GM19035 (cell line): ENCODE data around the gene GNG4.
"Not testable (repeated sequence)": the region's sequence is repeated elsewhere in the genome, so short reads cannot be mapped to it uniquely, and the experiment has no call there.

ENCODE experiments used
- ATAC-seq: cut with Tn5 transposase; IDR thresholded peaks from one replicate; pipeline ENCODE4 v1.9.1; 2021; ENCODE audit not compliant: unreplicated experiment

GNG4 gene

DNA sequence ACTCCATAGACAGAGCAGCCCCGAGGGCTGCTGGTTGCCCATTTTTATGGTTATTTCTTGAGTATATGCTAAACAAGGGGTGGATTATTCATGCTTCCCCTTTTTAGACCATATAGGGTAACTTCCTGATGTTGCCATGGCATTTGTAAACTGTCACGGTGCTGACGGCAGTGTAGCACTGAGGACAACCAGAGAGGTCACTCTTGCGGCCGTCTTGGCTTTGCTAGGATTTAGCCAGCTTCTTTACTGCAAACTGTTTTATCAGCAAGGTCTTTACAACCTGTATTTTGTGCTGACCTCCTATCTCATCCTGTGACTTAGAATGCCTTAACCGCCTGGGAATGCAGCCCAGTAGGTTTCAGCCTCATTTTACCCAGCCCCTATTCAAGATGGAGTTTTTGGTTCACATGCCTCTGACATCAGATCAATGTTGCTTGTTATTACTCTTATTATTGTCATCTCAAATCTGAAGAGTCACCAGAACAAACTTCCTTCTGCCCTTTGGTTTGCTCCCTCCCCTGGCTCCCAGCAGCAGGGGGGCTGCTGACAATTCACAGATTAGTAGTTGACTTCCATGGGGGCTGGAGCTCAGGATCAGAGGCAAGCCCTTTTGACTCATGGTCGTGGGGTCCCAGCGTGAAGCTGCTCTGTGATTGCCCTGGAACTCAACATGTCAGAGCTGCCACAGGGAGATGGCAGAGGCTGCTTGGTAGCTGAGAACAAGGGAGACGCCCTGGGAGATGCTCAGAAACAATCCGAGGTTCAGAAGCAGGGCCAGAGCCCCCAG, 103.0 kb downstream of the GNG4 start:
- not testable (repeated sequence) for ATAC-seq

DNA sequence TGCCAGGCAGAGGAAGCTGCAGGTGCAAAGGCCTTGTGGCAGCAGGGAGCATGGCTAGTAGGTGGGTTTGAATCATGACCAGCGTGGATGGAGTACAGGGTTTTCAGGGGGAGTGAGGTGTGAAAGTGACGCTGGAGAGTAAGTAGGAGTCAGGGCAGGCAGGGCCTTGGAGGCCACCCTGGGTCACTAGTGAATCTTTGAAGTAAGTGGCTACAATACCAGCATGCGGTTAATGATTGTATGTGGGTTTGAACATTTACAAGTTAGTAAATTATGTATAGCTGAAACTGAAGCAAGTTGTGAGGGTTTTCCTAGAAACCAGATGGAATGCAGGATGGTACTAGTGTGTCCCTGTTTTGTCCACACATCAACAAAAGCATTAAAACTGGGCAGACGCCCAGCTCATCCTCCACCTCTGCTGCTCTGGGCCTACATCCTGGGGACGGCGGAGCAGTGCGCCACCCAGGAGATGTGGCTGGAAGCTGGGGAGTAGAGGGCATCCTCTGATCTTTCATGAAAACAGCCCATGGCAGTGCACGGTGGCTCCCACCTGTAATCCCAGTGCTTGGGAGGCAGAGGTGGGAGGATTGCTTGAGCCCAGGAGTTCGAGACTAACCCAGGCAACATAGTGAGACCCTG, 104.2 kb downstream of the GNG4 start:
- no peak for ATAC-seq

DNA sequence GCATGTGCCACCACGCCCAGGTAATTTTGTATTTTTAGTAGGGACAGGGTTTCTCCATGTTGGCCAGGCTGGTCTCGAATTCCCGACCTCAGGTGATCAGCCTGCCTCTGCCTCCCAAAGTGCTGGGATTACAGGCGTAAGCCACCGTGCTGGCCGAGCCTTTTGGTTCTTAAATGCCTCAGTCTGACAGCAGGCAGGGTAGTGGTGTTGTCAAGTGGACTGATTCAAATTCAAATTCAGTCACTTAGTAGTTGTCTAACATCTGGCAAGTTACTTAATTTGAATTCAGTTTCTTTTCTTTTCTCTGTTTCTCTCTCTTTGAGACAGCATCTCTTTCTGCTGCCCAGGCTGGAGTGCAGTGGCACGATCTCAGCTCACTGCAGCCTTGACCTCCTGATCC, 106.7 kb downstream of the GNG4 start:
- ATAC-seq, result not testable (repeated sequence)

DNA sequence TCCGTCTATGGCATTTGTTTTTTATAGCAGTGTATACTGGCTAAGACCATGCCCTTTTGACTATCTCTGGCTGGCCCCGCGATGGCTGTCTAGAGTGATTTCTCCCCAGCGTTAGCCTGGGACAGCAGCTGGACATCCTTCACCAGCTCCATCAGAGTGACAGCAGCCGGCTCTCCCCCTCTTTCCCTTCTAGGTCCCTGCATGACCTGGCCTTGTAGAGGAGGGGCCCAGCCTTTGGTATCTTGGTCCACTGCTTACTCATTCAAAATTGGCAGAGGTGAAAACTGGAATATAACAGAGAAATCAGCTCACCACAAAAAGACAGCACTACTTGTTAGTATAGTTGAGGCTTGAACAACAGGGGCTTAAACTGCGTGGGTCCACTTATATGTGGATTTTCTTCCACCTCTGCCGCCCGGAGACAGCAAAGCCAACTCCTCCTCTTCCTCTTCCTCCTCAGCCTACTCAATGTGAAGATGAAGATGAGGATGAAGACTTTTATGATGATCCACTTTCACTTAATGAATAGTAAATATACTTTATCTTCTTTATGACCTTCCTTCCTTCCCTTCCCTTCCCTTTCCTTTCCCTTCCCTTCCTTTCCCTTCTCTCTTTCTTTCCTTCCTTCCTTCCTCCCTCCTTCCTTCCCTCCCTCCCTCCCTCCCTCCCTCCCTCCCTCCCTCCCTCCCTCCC, 116.0 kb downstream of the GNG4 start:
- ATAC-seq, result no peak

DNA sequence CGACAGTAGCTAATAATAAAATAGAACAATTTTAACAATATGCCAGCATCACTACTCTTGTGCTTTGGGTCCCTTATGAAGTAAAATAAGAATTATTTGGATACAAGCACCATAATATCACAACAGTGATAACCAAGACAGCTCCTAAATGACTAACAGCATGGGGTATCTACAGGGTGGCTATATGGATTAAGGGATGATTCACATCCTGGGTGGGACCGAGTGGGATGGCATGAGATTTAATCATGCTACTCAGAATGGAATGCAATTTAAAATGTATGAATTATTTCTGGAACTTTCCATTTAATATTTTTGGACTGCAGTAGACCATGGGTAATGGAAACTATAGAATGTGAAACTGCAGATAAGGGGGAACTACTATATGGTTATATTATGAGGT, 117.2 kb downstream of the GNG4 start:
- no peak for ATAC-seq

DNA sequence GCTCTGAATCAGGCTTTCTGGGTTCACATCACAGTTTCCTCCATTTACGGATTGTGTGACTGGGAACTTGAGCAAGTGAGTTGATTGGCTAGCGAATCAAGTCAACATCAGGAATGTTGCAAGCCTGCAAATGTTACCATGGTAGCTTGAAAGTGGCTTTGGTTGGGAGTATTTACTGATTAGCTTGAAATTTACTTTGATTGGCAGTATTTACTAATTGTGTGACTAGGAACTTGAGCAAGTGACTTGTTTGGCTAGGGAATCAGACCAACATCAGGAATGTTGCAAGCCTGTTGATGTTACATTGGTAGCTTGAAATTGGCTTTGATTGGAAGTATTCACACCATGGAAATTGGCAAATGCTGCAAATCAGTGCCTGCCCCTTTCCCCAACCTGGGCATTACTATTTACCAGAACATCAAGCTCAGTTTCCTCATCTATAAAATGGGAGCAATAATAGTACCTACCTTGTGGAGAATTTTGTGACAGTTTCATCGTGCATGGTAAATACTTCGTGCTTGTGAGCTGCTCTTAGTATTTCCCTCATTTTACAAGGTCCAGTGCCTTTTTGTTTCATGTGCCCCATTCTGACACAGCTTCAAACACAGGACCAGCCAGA, 122.3 kb downstream of the GNG4 start:
- ATAC-seq, result no peak

DNA sequence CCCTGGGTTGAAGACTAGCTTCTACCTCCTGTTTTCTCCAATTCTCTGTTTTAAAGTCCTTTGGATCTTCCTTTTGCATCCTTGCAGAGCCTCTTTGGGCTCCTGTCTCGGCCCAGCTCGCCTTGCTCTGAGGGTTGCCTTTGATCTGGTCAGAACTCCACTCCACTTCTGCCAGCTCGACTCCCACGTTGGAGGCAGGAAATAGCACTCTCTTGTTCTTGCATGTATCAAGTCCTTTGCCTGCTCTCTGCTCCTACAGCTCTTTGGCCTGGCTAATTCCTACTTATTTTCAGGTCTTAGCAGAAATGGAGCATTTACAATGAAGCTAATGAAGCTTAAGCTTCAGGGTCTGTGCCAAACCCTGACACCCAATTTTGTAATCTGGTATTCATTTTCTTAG, 124.3 kb downstream of the GNG4 start:
- ATAC-seq, result no peak

DNA sequence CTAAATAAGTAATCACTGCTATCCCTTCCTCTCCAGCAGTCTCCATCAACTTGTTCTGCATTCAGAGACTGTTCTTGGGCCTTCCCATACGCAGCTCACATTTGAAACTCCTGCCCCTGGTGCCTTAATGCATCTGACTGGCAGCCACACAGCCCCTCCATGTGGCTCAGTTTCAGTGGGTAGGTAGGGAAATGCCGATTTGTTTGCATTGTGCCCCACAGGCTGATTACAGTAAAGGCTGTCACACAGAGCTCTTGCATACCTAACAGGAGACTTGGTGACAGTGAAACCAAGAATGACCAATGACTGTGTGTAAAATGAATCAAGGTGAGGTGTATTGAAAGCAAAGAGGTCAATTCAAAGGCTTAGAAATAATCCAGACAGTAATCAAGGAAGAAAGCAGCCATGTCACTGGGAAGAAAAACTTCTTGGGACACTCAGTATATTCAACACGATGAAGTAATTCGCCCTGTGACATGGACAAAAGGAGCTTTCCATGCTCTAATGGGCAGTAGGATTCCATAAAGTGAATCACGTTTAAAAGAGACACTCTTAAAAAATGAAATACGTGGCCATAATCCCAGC, 132.6 kb downstream of the GNG4 start:
- ATAC-seq, result no peak

DNA sequence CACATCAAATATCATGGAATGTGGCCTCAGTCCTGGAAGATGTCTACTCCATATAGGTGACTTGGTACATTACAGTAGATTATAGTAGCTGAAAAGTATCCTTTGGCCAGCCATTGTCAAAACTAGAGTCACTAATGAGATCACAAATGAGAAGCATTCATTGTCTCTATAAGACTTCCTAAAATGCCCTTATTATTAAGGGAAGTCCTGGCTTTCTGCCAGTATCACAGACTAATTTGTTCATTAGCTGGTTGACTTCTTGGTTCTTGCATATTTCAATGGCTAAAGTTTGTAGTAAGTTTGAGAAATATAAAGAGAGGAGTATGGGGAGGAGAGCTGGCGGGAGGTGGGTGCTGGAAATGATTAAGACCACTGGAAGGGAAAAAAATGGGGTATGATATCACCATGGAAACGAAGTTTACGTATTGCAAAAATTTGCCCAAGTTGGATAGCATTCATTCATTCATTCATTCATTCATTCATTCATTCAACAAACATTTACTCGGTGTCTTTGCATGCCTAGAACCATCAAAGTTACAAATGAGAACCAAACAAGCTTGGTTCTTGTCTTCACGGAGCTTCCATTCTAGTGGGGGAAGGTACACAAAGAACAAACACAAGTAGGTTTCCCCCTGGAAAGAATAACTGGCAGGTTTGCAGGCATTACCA, 133.6 kb downstream of the GNG4 start:
- no peak for ATAC-seq

DNA sequence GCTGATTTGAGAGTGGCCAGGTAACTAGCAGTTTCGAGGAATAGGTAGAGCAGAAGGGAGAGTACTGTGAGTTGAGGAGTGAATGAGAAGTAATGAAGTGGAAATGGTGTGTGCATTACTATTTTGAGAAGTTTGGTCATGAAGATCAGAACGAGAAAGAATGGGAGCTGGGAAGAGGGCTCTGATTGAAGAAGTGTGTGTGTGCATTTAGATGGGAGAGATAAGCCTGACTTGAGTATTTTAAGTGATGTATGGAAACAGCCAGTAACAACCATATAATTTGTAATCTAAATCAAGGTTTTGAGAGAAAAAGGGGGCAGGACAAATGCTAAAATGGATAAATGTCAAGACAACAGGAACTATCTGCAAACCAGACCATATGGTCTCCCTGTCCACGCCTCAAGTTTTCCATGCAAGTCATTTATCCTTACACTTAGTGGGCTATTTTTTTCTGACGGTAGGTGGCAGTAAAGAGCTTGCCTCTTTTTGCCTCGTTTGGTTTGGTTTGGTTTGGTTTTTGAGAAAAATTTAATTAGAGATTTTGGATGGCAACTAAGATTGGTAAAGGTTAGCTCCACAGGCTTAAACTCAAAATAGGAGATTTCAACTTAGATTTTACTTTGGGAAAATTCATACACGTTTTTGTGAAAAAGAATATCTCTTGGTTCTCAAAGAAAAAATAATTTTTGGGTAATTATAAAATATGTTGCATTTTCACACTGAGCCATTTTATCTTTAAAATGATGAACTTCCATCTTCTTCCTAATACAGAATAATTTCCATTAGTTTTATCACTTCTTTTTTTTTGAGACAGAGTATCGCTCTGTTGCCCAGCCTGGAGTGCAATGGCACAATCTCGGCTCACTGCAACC, 135.9 kb downstream of the GNG4 start:
- no peak for ATAC-seq

DNA sequence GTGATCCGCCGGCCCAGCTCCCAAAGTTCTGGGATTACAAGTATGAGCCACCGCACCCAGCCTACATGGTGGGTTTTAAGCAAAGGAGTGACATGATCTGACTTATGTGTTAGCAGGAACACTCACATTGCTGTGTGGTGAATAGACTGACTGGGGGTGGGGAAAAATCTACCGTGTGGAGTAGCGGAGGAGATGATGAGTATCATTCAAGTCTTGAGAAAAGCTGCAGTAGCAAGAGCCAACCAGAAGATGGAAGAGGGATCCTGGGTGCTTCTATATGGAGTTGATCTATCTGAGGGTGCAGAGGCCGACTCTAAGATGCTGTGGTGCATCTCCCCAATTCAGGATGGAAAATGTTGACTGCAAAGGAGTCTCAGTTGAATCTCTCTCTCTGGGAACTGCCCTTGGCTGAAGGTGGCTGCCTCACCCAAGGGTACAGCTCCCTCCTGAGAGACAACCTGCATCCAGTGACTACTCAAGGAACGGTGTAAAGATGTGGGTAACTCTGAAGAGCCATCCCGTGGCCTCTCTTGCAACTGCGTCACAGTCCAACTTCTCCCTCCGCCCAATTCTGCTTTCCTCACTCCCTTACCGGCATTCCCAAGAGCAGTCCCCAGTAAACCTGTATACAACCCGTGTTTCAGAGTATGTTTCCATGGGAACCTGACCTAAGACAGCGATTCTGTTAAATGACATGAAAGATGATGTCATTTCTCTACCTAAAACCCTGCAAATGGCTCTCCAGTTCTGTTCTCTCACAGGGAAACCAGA, 137.9 kb downstream of the GNG4 start:
- no peak for ATAC-seq

DNA sequence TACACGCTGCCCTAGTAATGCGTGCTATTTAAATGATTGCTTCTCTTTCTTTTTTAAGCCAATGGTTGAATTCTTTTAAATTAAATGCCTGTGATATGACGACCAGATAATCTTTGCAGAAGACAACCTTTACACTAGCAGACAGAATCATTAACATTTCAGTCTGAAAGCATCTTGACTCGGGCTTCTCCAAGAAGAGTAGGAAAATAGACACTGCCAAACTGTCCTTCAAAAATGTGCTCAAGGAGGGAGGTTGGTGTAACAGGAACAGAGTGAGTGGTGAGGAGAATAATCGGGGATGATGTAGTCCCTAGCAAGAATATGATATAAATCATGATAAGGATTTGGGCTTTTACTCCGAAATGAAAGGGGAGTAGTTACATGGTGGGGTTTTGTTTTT, 138.8 kb downstream of the GNG4 start:
- ATAC-seq, result no peak

DNA sequence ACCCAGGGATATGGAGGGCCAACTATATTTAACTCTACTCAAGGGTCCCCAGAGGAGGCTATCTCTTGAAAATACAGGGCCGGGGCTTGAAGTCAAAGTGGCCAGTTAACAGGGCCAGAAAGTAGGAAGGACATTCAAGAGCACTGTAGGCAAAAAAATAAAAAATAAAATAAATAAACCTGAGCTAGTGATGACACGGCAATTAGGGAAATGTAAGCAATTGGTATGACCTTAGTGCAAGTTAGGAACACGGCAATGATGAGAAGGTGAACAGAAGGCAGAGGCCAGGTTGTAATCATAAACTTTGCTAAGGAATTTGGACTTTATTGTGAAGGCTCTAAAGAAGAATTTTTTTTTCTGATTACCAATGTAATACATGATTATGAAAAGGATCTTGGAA, 142.0 kb downstream of the GNG4 start:
- no peak for ATAC-seq

DNA sequence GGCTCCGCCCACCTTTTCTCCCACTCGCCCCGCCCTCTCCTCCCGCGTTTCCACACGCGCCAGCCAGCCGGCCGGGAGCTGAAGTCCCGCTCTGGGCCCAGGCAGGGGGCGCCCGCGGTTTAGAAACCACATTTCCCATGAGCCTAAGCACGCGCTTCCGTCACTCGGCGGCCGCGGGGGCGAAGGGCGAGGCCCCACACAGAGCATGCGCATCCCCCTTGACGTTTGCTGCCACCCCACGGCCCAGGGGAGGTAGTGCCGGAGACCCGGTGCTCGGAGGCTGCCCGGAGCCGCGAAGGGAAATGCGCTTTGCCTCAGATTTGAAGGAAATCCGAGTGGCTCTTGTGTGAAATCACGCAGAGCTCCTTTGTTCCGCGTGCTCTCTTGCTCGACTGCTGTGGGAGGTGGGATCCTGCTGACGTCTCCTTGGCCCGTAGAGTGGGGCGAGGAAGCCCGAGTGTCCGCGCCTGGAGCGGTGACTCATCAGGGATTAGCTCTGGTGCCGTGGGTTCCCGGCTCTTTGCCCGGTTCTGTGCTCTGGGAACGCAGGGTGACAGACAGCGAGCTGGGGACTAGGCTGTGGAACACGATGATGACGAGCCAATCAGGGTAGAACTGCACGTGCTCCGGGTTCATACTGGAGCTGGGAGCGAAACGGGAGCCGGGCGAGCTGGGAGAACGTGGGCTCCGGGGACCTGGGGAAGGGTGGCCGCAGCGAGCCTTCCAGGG, 144.9 kb downstream of the GNG4 start:
- peak; percentile 85 for ATAC-seq

DNA sequence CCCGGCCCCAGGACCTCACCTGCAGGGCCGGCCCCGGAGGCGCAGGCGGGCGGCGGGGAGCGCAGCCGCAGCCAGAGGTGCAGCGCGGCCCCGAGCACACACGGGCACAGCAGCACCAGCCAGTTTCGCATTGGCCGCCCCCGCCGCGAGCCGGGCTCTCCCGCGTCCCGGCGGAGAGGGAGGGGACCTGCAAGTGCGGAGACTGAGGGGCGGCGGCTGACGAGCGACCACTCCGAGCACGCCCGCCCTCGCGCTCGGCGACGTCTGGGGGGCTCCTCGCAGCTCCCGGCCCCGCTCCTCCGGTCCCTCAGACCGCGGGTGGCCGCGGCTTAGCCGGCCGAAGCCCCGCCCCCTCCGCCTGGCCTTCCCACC, 145.5 kb downstream of the GNG4 start, which contains the start of gene B3GALNT2:
B3GALNT2 (minus strand) TSS at position 331 of the 372 bp plus-strand sequence; CDS start at position 131, 200 bp downstream.
- ATAC-seq, result peak; percentile 39

DNA sequence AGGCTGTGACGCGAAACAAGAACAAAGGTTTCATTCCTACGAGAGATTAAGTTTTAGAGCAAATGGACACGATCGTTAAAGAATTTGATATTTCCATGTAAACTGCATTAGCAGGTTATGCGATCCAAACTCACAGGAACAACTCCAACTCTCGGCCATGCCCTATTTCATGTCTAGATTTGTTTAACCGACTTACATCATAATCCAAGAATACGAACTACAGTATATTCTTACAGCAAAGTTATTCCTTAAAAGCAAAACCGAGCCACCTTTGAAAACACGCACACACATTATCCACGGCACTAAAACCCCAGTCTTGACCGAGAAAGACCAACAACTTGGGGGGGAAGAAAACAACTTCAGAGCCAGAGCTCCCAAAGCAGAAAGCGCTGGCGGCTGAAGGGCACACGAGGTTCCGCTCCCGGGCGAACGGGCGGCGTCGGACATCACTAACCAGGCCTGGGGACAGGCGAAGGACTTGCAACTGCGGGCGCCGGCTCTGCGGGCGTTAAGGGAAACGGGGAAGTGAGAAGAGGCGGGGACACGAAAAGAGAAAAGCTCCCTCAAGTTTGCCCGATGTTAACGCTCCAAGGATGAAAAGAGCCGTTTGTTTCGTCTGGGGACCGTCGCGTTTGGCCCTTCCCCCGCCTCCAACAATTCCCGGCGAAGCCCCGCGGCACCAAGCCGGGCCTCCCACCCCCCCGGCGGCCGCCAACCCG, 146.0 kb downstream of the GNG4 start:
- ATAC-seq, result peak; percentile 10

DNA sequence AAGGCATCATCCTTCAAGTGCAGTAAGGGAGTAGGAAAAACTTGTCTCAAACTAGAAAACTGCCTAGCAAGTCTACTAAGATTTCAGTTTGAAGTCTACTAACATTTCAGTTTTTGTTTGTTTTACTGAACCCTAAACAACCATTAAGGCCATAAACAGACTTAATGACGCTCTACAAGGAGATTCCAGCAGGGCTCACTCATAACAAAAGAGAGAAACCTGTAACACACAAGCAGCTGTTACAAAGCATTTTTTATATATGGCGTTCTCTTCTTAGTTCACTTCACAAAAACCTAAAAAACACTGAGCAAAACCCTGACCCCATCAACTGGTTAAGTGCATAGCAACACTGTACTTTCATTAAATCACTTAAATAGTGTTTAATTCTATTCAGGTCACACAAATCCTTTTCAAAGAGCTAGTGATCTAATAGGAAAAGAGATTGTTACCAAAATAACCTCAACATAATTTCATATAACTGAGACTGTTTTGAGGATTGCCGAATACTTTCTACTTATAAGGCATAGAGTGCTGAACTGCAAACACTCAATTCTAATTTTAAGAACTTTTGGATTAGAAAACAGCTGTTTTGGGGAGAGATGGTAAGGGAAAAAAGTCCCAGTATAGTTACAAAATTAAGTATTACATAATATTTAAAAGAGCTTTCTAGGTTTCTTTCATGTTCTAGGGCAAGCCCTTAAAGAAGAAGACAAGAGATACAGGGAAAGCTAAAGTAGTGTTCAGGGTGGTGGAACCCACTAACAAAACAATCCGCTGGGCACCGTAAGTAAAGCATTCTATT, 146.8 kb downstream of the GNG4 start:
- no peak for ATAC-seq
